ENCODE data around the gene C1QL1. TPM values are rescaled to one million over a fixed set of nuclear protein-coding genes. Genes with fewer than 3 reads are reported as not detected.

C1QL1 gene
- polyA plus RNA-seq, 1 donor (not counting 4 experiments of a cell fraction or from before 2014, with no cell fraction given): 0.04 TPM

GRCh38 chr17:44932096-44932786, 35.9 kb downstream of the C1QL1 start:
- Histone ChIP-seq H3K27me3 (ENCODE audit: control insufficient read depth, extremely low read depth, insufficient read depth, low read length) (no peaks in the 10 kb centered on the region), H3K9me3 (ENCODE audit: control insufficient read depth, low read depth, low read length) (no peaks in the 10 kb centered on the region), H3K36me3 (ENCODE audit: control insufficient read depth in 2 of 2, extremely low read depth in 1 of 2, insufficient read depth in 2 of 2, low read length in 2 of 2) (peaks cover 2 to 61% of the 10 kb centered on the region in 2 experiments), H3K9ac (ENCODE audit: control insufficient read depth, extremely low read depth, insufficient read depth, low read length) (no peak overlapping the region), H3K4me1 (ENCODE audit: control insufficient read depth, extremely low read depth, insufficient read depth, low read length) (no peaks in the 10 kb centered on the region), H2AFZ (ENCODE audit: control insufficient read depth, low read length) (no peak overlapping the region), H3K4me3 (ENCODE audit: control insufficient read depth in 2 of 3, extremely low read depth in 1 of 3, insufficient read depth in 2 of 3, low read depth in 1 of 3, low read length in 3 of 3) (no peak overlapping the region), H3K79me2 (ENCODE audit: control insufficient read depth, insufficient read depth, low read length) (peaks cover 10% of the 10 kb centered on the region), H3K4me2 (ENCODE audit: control insufficient read depth, extremely low read depth, insufficient read depth, low read depth, low read length) (no peak overlapping the region), H4K20me1 (ENCODE audit: control insufficient read depth, extremely low read depth, insufficient read depth, low read length) (no peaks in the 10 kb centered on the region), H3K27ac (ENCODE audit: control insufficient read depth, insufficient read depth, low read length) (no peak overlapping the region), H3K9me1 (ENCODE audit: control insufficient read depth, extremely low read depth, insufficient read depth, low read length) (no peaks in the 10 kb centered on the region)
- TF ChIP-seq EZH2 (IDR thresholded peaks at IDR 0.05; ENCODE audit: low read length): no peak
- TF ChIP-seq, protein P1, sequence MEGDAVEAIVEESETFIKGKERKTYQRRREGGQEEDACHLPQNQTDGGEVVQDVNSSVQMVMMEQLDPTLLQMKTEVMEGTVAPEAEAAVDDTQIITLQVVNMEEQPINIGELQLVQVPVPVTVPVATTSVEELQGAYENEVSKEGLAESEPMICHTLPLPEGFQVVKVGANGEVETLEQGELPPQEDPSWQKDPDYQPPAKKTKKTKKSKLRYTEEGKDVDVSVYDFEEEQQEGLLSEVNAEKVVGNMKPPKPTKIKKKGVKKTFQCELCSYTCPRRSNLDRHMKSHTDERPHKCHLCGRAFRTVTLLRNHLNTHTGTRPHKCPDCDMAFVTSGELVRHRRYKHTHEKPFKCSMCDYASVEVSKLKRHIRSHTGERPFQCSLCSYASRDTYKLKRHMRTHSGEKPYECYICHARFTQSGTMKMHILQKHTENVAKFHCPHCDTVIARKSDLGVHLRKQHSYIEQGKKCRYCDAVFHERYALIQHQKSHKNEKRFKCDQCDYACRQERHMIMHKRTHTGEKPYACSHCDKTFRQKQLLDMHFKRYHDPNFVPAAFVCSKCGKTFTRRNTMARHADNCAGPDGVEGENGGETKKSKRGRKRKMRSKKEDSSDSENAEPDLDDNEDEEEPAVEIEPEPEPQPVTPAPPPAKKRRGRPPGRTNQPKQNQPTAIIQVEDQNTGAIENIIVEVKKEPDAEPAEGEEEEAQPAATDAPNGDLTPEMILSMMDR (optimal IDR thresholded peaks at IDR 0.05 in 1 of 3, IDR thresholded peaks at IDR 0.05 in 1 of 3, conservative IDR thresholded peaks at IDR 0.05 in 1 of 3; ENCODE audit: extremely low read depth in 1 of 3, insufficient read depth in 2 of 3, low read length in 3 of 3): no peak
- DNase-seq (ENCODE audit: low read depth, low spot score): no peak
- FAIRE-seq: no peak
- dilution Hi-C loops (cut with MboI; ENCODE audit: extremely low pct_ligation_motif_present, low sequenced_read_pairs): no loop called here

GRCh38 chr17:44931376-44931775, 36.7 kb downstream of the C1QL1 start:
- FAIRE-seq: no peak
- H2AFZ ChIP-seq (ENCODE audit: control insufficient read depth, low read length): no peak overlapping the region

More at GRCh38 chr17:44931376-44931775, 36.7 kb downstream of the C1QL1 start:
- Histone ChIP-seq H3K9me3 (ENCODE audit: control insufficient read depth, low read depth, low read length) (no peaks in the 10 kb centered on the region), H3K27me3 (ENCODE audit: control insufficient read depth, extremely low read depth, insufficient read depth, low read length) (no peaks in the 10 kb centered on the region), H3K4me3 (ENCODE audit: control insufficient read depth in 2 of 3, extremely low read depth in 1 of 3, insufficient read depth in 2 of 3, low read depth in 1 of 3, low read length in 3 of 3) (no peak overlapping the region), H3K27ac (ENCODE audit: control insufficient read depth, insufficient read depth, low read length) (no peak overlapping the region), H3K36me3 (ENCODE audit: control insufficient read depth in 2 of 2, extremely low read depth in 1 of 2, insufficient read depth in 2 of 2, low read length in 2 of 2) (peaks cover 2 to 64% of the 10 kb centered on the region in 2 experiments), H3K4me1 (ENCODE audit: control insufficient read depth, extremely low read depth, insufficient read depth, low read length) (no peaks in the 10 kb centered on the region), H3K9ac (ENCODE audit: control insufficient read depth, extremely low read depth, insufficient read depth, low read length) (no peak overlapping the region), H3K9me1 (ENCODE audit: control insufficient read depth, extremely low read depth, insufficient read depth, low read length) (no peaks in the 10 kb centered on the region), H3K79me2 (ENCODE audit: control insufficient read depth, insufficient read depth, low read length) (peaks cover 6% of the 10 kb centered on the region), H3K4me2 (ENCODE audit: control insufficient read depth, extremely low read depth, insufficient read depth, low read depth, low read length) (no peak overlapping the region), H4K20me1 (ENCODE audit: control insufficient read depth, extremely low read depth, insufficient read depth, low read length) (no peaks in the 10 kb centered on the region)
- dilution Hi-C loops (cut with MboI; ENCODE audit: extremely low pct_ligation_motif_present, low sequenced_read_pairs): no loop called here
- DNase-seq (ENCODE audit: low read depth, low spot score): no peak
- no peak for TF ChIP-seq EZH2 (IDR thresholded peaks at IDR 0.05; ENCODE audit: low read length)
- TF ChIP-seq, protein P1 (optimal IDR thresholded peaks at IDR 0.05 in 1 of 3, IDR thresholded peaks at IDR 0.05 in 1 of 3, conservative IDR thresholded peaks at IDR 0.05 in 1 of 3; ENCODE audit: extremely low read depth in 1 of 3, insufficient read depth in 2 of 3, low read length in 3 of 3): no peak
